ENCODE measurements around the gene HMX2. TPM values are rescaled to one million over a fixed set of nuclear protein-coding genes. Genes with fewer than 3 reads are reported as not detected.
A peak's percentile ranks its signal among the peaks of the same experiment; 100 is the strongest.

Gene HMX2
- total RNA-seq, 2 experiments from 2014 or later: not detected

DNA sequence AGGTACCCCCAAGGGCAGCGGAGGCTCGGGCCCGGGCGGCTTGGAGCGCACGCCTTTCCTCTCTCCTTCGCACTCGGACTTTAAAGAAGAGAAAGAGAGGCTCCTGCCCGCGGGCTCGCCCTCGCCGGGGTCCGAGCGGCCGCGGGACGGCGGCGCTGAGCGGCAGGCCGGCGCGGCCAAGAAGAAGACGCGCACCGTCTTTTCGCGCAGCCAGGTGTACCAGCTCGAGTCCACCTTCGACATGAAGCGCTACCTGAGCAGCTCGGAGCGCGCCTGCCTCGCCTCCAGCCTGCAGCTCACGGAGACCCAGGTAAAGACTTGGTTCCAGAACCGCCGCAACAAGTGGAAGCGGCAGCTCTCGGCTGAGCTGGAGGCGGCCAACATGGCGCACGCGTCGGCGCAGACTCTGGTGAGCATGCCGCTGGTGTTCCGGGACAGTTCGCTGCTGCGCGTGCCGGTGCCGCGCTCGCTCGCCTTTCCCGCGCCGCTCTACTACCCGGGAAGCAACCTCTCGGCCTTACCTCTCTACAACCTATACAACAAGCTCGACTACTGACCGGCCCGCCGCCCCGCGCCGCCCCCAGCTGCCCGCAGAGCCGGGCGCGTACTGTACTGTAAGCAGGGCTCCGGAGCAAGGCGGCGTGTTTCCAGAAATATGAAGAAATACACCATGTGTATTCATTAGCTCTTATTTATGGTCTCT lies 1.8 kb downstream of the HMX2 start:
- peaks cover 40% of the 10 kb centered on the region for H3K4me1 Mint-ChIP-seq
- DNase-seq (peak; percentile 66), ATAC-seq (ENCODE audit: low read depth) (no peak)
- H3K27me3 Mint-ChIP-seq: peaks cover 43% of the 10 kb centered on the region
- H3K9me3 Mint-ChIP-seq: no peaks in the 10 kb centered on the region
- H3K36me3 Mint-ChIP-seq: peaks cover 3% of the 10 kb centered on the region
- H3K4me3 Mint-ChIP-seq: peak overlapping the region; percentile 71
- peak overlapping the region; percentile 40 for H3K27ac Mint-ChIP-seq
- POLR2A ChIA-PET: interaction anchor here (1.0 to 3.0 kb wide), 3 partner anchors 8 to 13 kb away, joined by 3 to 9 read pairs (median 3); no protein-coding TSS in a partner anchor

DNA sequence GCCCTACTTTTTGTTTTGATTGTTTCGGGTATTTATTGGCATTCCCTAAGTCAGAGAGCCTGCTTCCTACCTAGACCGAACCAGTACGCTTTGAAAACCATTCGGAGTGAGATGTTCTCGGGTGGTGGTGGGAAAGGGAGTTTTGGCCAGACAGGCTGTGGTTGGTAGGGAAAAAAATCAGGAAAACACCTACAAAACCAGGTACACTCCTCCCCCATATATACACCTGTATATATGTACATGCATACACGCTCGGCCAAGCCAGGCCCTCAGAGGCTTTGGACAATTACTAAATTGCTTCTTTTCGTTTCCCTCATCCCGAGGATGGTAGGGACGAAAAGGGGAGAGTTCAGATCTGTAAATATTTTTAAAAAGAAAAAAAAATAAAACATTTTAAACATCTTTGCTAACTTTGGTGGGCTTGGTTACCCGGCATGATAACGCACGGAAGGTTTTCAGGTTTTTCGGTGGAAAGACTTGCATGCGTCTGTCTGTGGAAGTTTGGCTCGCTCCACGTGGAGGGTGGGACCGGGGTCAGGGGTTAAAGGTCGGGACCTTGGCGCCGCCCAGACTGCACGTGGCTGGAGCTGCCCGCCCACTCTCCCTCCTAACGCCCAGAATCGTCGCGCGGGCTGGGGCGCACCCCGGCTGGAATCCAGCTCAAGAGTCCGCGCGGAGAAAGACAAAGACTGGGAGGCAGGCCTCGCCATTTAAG lies 2.5 kb downstream of the HMX2 start:
- peaks cover 36% of the 10 kb centered on the region for H3K27me3 Mint-ChIP-seq
- DNase-seq (no peak), ATAC-seq (ENCODE audit: low read depth) (no peak)
- POLR2A ChIA-PET: interaction anchor here (1.0 to 3.0 kb wide), 5 partner anchors 9 to 197 kb away, joined by 3 to 9 read pairs (median 3); partner anchors contain the start of gene C10orf88
- no peaks in the 10 kb centered on the region for H3K9me3 Mint-ChIP-seq
- H3K36me3 Mint-ChIP-seq: peaks cover 5% of the 10 kb centered on the region
- peaks cover 39% of the 10 kb centered on the region for H3K4me1 Mint-ChIP-seq
- H3K4me3 Mint-ChIP-seq: peak overlapping the region; percentile 71
- H3K27ac Mint-ChIP-seq: peak overlapping the region; percentile 40

DNA sequence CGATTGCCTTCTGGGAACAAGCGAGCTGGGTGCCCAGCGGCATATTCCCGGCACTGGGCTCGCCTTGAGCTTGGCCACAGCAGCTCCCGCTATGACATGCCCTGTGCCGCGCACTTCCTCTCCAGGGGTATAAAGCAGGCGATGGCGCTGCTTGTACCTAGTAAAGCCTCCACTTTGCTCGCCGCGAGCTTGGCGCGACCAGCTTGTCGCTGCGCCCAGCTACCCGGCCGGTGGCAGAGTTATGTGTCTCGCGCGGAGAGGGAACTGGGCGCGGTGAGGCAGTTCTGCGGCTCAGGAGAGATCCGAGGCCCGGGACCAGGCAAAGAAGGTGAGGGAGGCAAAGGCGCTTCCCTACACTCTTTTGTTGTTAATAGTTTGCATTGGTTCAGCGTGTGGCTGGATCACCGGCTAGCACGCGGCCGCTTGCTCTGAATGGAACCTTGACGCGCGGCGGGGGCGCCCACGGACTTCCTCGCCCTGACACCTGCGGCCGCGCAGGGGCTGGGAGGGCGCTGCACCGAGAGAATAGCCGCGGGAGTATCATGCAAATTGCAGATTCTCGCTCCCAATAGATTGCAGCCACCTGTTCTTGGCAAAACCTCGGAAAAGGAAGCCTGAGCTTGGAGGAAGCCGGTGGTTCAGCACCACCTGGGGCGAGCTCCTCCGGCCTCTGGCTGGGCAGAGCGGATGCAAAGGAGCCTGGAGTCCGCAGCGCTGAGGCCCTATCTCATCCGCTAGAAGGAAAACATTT lies 3.2 kb downstream of the HMX2 start:
- Mint-ChIP-seq H3K4me1 (peaks cover 39% of the 10 kb centered on the region), H3K9me3 (no peaks in the 10 kb centered on the region), H3K4me3 (peak overlapping the region; percentile 71), H3K27ac (no peak overlapping the region), H3K27me3 (peaks cover 29% of the 10 kb centered on the region), H3K36me3 (peaks cover 7% of the 10 kb centered on the region)
- POLR2A ChIA-PET: interaction anchor here (1.0 to 3.0 kb wide), 5 partner anchors 9 to 198 kb away, joined by 3 to 9 read pairs (median 3); partner anchors contain the start of gene C10orf88
- peak; percentile 63 for DNase-seq
- no peak for ATAC-seq (ENCODE audit: low read depth)

DNA sequence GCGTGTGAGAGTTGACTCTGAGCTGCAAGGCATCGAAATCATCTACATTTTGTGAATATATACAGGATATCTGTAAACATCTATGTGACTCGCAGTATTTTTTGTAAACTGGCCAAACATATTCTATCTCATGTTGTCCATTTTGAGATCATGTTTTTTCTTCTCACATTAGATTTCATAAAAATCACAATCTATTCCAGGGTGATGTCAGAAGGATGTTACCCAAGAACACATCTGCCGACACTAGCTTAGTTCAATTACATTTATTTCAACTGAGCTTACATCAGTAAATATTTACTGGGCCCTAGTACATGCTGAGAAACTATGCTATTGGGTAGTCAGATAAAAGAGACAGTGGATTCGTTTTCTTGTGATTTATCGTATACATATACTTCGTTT lies 3.8 kb downstream of the HMX2 start:
- no peak for ATAC-seq (ENCODE audit: low read depth)
- Mint-ChIP-seq H3K27ac (no peak overlapping the region), H3K4me3 (peak overlapping the region; percentile 71), H3K36me3 (peaks cover 10% of the 10 kb centered on the region), H3K9me3 (no peaks in the 10 kb centered on the region), H3K4me1 (peaks cover 41% of the 10 kb centered on the region), H3K27me3 (peaks cover 25% of the 10 kb centered on the region)
- no peak for DNase-seq
- POLR2A ChIA-PET: interaction anchor here (1.6 to 3.0 kb wide), 2 partner anchors 12 to 198 kb away, joined by 4 to 9 read pairs; partner anchors contain the start of gene C10orf88

DNA sequence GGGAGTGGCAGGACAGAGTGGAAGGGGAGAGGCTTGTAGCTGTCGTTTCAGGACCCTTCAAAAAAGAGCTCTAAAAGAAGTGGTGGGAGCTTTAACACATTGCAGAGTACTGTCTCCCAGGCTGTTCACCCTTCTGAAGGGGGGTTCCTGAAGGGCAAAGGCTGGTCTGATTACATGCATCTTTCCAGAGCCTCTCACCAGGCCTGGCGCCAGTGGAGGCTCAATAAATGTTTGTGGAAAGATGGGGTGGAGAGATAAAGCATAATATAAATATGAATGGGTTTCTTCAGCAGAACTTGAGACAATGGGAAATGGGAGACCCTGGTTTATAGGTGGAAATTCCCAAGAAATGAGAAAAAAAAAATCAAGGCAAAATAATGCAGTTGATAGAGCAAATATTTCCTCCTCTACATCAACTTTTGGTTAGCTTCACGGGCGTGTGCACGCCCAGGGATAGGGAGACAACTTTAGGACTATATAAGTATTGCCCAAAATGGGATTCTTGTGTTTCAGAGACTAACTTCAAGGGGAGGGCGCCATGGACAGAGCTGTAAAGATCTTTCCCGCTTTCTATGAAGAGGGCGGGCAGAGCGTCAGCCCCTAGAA lies 5.7 kb downstream of the HMX2 start:
- ATAC-seq (ENCODE audit: low read depth) (no peak), DNase-seq (no peak)
- Mint-ChIP-seq H3K9me3 (no peaks in the 10 kb centered on the region), H3K4me3 (peak overlapping the region; percentile 100), H3K4me1 (peaks cover 53% of the 10 kb centered on the region), H3K36me3 (peaks cover 28% of the 10 kb centered on the region), H3K27me3 (peaks cover 19% of the 10 kb centered on the region), H3K27ac (peak overlapping the region; percentile 99)
- POLR2A ChIA-PET: interaction anchor here (0.7 to 1.9 kb wide), 9 partner anchors 9 to 274 kb away, joined by 3 to 19 read pairs (median 5); partner anchors contain the start of genes ACADSB and FAM24B

DNA sequence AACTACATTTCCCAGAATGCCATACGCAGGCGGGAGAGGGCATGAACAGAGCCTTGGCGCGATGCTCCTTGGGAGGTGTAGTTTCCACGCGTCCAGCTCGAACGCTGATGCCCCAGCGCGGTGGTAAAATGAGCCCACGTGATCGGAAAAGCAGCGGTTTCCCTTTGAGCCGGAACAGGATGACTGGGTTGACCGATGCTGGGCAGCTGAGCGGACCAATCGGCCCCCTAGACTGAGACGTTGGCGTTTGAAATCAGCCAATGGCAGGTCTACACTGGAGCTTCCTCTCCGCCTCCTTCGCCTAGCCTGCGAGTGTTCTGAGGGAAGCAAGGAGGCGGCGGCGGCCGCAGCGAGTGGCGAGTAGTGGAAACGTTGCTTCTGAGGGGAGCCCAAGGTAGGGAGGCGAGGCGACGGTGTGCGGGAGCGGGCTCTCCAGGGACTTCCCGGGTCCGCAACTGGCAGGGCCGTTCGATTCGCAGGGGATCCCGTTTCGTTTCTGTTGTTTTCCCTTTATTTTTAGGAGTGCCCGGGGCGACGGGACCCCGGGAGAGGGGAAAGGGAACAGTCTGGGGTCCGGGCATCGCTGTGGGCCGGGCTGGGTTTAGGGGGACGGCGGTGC lies 6.3 kb downstream of the HMX2 start, which contains the start of gene BUB3:
Gene BUB3, plus strand, starts transcription at position 311 of the 619 bp plus-strand sequence. CDS start 516 bp downstream, outside the sequence.
- peaks cover 32% of the 10 kb centered on the region for H3K36me3 Mint-ChIP-seq
- POLR2A ChIA-PET: interaction anchor here (0.7 to 1.9 kb wide), 9 partner anchors 9 to 274 kb away, joined by 3 to 19 read pairs (median 5); partner anchors contain the start of genes ACADSB and FAM24B

DNA sequence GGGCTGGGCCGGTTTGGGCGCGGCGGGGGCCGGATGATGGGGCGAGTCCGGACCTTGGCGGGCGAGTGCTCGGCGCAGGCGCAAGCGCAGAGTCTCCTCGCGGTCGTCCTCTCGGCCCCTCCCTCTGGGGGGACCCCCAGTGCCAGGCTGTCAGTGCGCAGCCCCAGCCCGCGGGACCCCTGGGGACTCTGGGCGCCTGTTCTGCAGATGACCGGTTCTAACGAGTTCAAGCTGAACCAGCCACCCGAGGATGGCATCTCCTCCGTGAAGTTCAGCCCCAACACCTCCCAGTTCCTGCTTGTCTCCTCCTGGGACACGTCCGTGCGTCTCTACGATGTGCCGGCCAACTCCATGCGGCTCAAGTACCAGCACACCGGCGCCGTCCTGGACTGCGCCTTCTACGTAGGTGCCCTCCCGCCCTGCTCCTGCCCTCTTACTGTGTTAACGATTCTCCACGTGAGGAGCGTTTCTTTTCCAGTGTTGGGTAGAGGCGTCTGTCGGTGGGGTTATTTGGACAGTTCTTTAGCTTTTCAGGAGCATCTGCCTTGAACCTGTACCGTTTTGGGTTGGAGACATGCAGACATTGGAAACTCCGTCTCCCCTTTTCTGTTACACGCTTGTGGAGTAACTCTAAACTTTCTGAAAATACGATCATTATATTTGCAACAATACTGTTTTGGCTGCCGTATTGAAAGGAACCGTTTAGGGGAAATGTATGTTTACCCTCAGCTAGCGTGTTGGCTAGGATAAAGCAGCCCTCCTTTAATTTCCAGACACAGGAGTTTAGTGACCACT lies 7.0 kb downstream of the HMX2 start:
- Mint-ChIP-seq H3K36me3 (peaks cover 32% of the 10 kb centered on the region), H3K4me3 (peak overlapping the region; percentile 100), H3K4me1 (peaks cover 61% of the 10 kb centered on the region), H3K9me3 (no peaks in the 10 kb centered on the region), H3K27ac (peak overlapping the region; percentile 99), H3K27me3 (peaks cover 9% of the 10 kb centered on the region)
- ATAC-seq (ENCODE audit: low read depth) (peak; percentile 44), DNase-seq (peak; percentile 48)
- POLR2A ChIA-PET: interaction anchor here (0.9 to 1.9 kb wide), 6 partner anchors 9 to 147 kb away, joined by 3 to 19 read pairs (median 6); partner anchors contain the start of gene ACADSB

More for the DNA sequence above, 6.3 kb downstream of the HMX2 start, which contains the start of gene BUB3:
- Mint-ChIP-seq H3K27ac (peak within 1 kb of the TSS; percentile 99), H3K4me1 (peaks cover 54% of the 10 kb centered on the region), H3K4me3 (peak within 1 kb of the TSS; percentile 100), H3K27me3 (peaks cover 13% of the 10 kb centered on the region), H3K9me3 (no peaks in the 10 kb centered on the region)
- ATAC-seq (ENCODE audit: low read depth) (peak; percentile 93), DNase-seq (peak; percentile 88)

DNA sequence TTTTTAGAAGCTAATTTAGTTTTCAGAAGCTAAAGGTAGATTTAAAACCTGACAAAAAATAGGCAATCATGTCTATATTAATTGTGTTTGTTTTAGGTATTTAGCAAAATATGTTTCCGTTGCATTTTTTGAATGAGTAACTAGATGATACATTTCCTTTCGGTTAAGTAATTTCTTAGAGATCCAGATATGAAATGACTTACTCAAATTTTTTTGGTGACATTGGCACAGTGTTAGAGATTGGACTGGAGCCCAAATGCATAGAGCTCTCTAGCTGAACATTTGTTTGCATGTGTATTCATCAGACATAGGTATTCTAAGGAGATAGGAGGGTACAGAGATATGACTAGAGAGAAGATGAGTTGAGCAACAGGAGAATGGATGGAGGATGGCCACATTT lies 8.1 kb downstream of the HMX2 start:
- H3K36me3 Mint-ChIP-seq: peaks cover 38% of the 10 kb centered on the region
- peaks cover 4% of the 10 kb centered on the region for H3K27me3 Mint-ChIP-seq
- ATAC-seq (ENCODE audit: low read depth): no peak
- H3K4me3 Mint-ChIP-seq: peak overlapping the region; percentile 100
- H3K9me3 Mint-ChIP-seq: no peaks in the 10 kb centered on the region
- POLR2A ChIA-PET: interaction anchor here (1.0 kb wide), 1 partner anchor 12 kb away, joined by 3 read pairs; no protein-coding TSS in a partner anchor
- no peak for DNase-seq
- H3K27ac Mint-ChIP-seq: peak overlapping the region; percentile 53
- peaks cover 68% of the 10 kb centered on the region for H3K4me1 Mint-ChIP-seq

DNA sequence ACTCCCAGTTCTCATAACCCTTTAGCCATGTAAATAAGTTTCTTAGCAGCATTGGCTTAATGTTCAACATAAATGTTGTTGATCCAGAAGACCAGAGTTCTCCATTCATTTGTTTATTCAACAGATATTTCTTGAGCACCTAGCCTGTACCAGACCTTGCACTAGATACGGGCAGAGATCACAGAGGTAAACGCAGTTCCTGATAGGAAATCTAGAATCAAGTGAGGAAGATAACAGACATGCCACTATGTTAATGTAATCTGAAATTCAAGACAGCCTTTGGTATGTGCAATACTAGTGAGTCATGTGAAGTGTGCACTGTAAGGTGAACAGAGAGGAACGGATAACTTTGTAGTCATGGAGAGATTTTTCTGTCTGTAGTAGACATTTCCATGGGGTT lies 9.3 kb downstream of the HMX2 start:
- DNase-seq (no peak), ATAC-seq (ENCODE audit: low read depth) (no peak)
- peak overlapping the region; percentile 68 for H3K4me3 Mint-ChIP-seq
- H3K9me3 Mint-ChIP-seq: no peaks in the 10 kb centered on the region
- peak overlapping the region; percentile 44 for H3K27ac Mint-ChIP-seq
- H3K36me3 Mint-ChIP-seq: peaks cover 46% of the 10 kb centered on the region
- POLR2A ChIA-PET: no interaction called here
- no peaks in the 10 kb centered on the region for H3K27me3 Mint-ChIP-seq
- H3K4me1 Mint-ChIP-seq: peaks cover 67% of the 10 kb centered on the region

DNA sequence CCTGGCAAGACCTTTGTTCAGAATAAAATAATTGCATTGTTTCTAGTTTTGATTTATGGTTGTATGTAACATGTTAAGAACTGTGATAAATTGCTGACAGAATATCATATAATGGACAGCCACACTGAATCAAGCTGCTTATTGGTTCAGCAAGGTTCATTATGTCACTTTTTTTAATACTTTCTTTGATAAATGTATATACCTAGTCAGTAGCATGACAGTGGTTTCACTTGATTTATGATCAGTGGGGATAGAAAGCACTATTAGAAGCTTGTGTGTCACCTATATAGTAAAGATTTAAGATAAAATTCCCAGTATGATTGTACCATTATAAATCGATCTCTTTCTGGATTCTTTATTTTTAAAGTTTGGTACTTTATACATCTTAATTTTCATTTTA lies 10.7 kb downstream of the HMX2 start:
- no peak overlapping the region for H3K27ac Mint-ChIP-seq
- ATAC-seq (ENCODE audit: low read depth): no peak
- H3K27me3 Mint-ChIP-seq: no peaks in the 10 kb centered on the region
- peaks cover 52% of the 10 kb centered on the region for H3K36me3 Mint-ChIP-seq
- no peak for DNase-seq
- H3K4me3 Mint-ChIP-seq: peak overlapping the region; percentile 68
- H3K9me3 Mint-ChIP-seq: no peaks in the 10 kb centered on the region
- H3K4me1 Mint-ChIP-seq: peaks cover 64% of the 10 kb centered on the region
- POLR2A ChIA-PET: no interaction called here

DNA sequence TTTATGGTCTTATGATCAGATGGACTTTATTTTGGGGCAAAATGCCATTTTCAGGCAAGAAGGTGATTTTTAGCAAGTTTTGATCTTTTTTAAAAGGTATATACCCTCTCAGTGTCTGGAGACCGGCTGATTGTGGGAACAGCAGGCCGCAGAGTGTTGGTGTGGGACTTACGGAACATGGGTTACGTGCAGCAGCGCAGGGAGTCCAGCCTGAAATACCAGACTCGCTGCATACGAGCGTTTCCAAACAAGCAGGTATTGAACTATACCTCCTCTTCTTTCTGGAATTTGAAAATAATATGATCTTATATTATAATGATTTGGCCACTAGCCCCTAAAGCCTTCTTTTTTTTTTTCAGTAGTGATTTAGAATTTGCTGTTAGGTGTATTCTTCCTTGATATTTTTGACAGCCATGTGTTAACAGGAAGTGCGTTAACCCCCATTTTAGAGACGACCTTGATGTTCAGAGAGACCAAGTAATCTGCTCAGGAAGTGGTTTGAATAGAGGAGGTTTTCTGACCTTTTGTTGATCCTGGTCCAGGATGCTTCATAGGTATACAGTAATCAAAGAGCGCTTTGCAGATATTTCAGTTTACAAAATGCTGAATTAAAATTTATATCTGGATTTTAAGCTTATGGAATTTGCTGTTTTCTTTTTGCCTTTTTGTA lies 12.5 kb downstream of the HMX2 start:
- peak; percentile 93 for ATAC-seq (ENCODE audit: low read depth)
- no peak for DNase-seq
- POLR2A ChIA-PET: interaction anchor here (0.8 kb wide), 1 partner anchor 10 kb away, joined by 3 read pairs; no protein-coding TSS in a partner anchor
- H3K4me3 Mint-ChIP-seq: peak overlapping the region; percentile 73
- H3K36me3 Mint-ChIP-seq: peaks cover 50% of the 10 kb centered on the region
- H3K9me3 Mint-ChIP-seq: no peaks in the 10 kb centered on the region
- peaks cover 66% of the 10 kb centered on the region for H3K4me1 Mint-ChIP-seq
- H3K27ac Mint-ChIP-seq: peak overlapping the region; percentile 74
- H3K27me3 Mint-ChIP-seq: no peaks in the 10 kb centered on the region

All from activated naive CD8-positive, alpha-beta T cell treated with anti-CD3 and anti-CD28 coated beads, Interleukin-2, amount 10 ng/mL, durations not matched to agents 7 days and 5 days (primary cell).